Psoas muscle (tissue), 8 donors: ENCODE data around the gene TMEM217. TPM values are rescaled to one million over a fixed set of nuclear protein-coding genes. Genes with fewer than 3 reads are reported as not detected.
A peak's percentile ranks its signal among the peaks of the same experiment; 100 is the strongest.

Experiments used
- ATAC-seq, 4 donors: fragments of 200-7000 bp; cut with Tn5 transposase; one replicate each; pipeline ENCODE4 v1.9.1; 2020; ENCODE audit warnings: moderate library complexity in 3 of 4, mild to moderate bottlenecking in 2 of 4
- DNase-seq, 2 donors: peaks; one replicate each; pipeline ENCODE4 v3.0.0-alpha.2; 2020
- H3K27ac ChIP-seq: fragments of 200-600 bp; one replicate; pipeline ENCODE4 v1.8.0; 2022
- H3K27me3 ChIP-seq, 3 donors: fragments of 200-600 bp in 1 of 3; one replicate each; pipeline versions ENCODE4 v1.6.1 to v1.8.0; 2013 to 2022; ENCODE audit warnings: low read length in 2 of 3, mild to moderate bottlenecking in 2 of 3, moderate library complexity in 1 of 3; ENCODE audit not compliant: insufficient read depth in 3 of 3
- H3K36me3 ChIP-seq, 2 donors: fragments of 200-600 bp in 1 of 2; one replicate each; pipeline versions ENCODE4 v1.6.1 to v1.8.0; 2013 to 2022; ENCODE audit warnings: low read depth in 1 of 2, mild to moderate bottlenecking in 1 of 2, moderate library complexity in 1 of 2; ENCODE audit not compliant: insufficient read depth in 1 of 2
- H3K4me1 ChIP-seq: fragments of 200-600 bp; one replicate; pipeline ENCODE4 v1.8.0; 2022
- H3K4me3 ChIP-seq: fragments of 200-600 bp; one replicate; pipeline ENCODE4 v1.8.0; 2022; ENCODE audit warnings: mild to moderate bottlenecking
- H3K9me3 ChIP-seq: fragments of 200-600 bp; one replicate; pipeline ENCODE4 v1.8.0; 2022
- CTCF ChIP-seq: fragments of 200-600 bp; IDR thresholded peaks from one replicate; pipeline ENCODE4 v1.8.0; 2022; ENCODE audit warnings: antibody characterized with exemption
- whole genome bisulfite sequencing, 3 donors: extraction: QIAGEN DNeasy Blood & Tissue Kit; methylation state at CpG; one replicate each; pipeline versions ENCODE4 v1.1.6 to v1.1.7; 2013; 5-methylcytosine and 5-hydroxymethylcytosine counted together
- intact Hi-C, 2 donors: fragments of 100-400 bp; cut with DNase I; formaldehyde crosslinking; loops; one replicate each; pipeline versions ENCODE4 v1.11.0 to v1.14.2; 2022
- polyA plus RNA-seq, 3 donors: library from polyadenylated mRNA; stranded (reverse); fragments of 200-250 nt; gene quantifications; one replicate each; pipeline ENCODE4 v1.2.3, GENCODE V29; 2013
- total RNA-seq, 4 donors: library from RNA; stranded (reverse); fragmentation: NEBNext Ultra II Directional in 2 of 4; extraction: Animal tissue kit (Norgen Biotek cat#: 25700) in 2 of 4; gene quantifications; one replicate each; pipeline versions ENCODE4 v1.2.1 to v1.2.4, GENCODE V29; 2021 to 2023
- donor health status: healthy with polysubstance abuse.
- donor health status: DM: no; HTN: no; CAD: no; lungs with moderate emphysema.
- donor health status: Bipolar disorder and iron deficiency.
- donor health status: healthy.
- donor health status: DM: yes; HTN: yes; CAD: no.
- donor health status: DM: no; HTN: no; CAD: no.
- donor health status: DM: no; HTN: no; CAD: no.
- donor health status: DM: yes; HTN: yes; CAD: no.

TMEM217 gene
- total and polyA plus RNA-seq, 7 donors = 0.05 to 4.3 (median 0.31) TPM; not detected in 1

- no peaks in the 10 kb centered on the region for H3K9me3 ChIP-seq
- no peak overlapping the region for H3K27ac ChIP-seq
- no peaks in the 10 kb centered on the region for H3K27me3 ChIP-seq
- DNase-seq (no peak), ATAC-seq (no peak)
- no peaks in the 10 kb centered on the region for H3K36me3 ChIP-seq
- TF ChIP-seq CTCF = no peak
- no peaks in the 10 kb centered on the region for H3K4me1 ChIP-seq
- H3K4me3 ChIP-seq = no peak overlapping the region
- intact Hi-C loops = loop anchor here (5.0 to 10.0 kb wide), 2 partner anchors 190 to 327 kb away; partner anchors contain the start of gene C6orf89 (in 1 of the 2)
- 85 to 88% (median 86%) methylated on average over 9 of the region's 9 CpGs for WGBS, 3 donors
Observed at GRCh38 chr6:37212268-37212667, 45.7 kb downstream of the TMEM217 start.

- intact Hi-C loops = loop anchor here (1.0 to 10.0 kb wide), 3 partner anchors 188 to 326 kb away; partner anchors contain the start of gene C6orf89 (in 1 of the 2)
Observed at GRCh38 chr6:37210313-37210968, 47.5 kb downstream of the TMEM217 start.

GRCh38 chr6:37209461-37210205, 48.3 kb downstream of the TMEM217 start:
- ATAC-seq (peak in 1 of 4 donors; percentile 16), DNase-seq (no peak)
- no peaks in the 10 kb centered on the region for H3K9me3 ChIP-seq
- H3K36me3 ChIP-seq = no peaks in the 10 kb centered on the region
- WGBS, 3 donors = 87 to 88% (median 88%) methylated on average over 12 of the region's 12 CpGs
- intact Hi-C loops = loop anchor here (1.0 to 10.0 kb wide), 5 partner anchors 37 to 445 kb away; partner anchors contain the start of gene C6orf89 (in 2 of the 2)
- no peak for TF ChIP-seq CTCF
- H3K27me3 ChIP-seq = no peaks in the 10 kb centered on the region
- no peak overlapping the region for H3K4me3 ChIP-seq
- H3K27ac ChIP-seq = no peak overlapping the region
- H3K4me1 ChIP-seq = no peaks in the 10 kb centered on the region

More at GRCh38 chr6:37210313-37210968, 47.5 kb downstream of the TMEM217 start:
- Histone ChIP-seq H3K4me1 (no peaks in the 10 kb centered on the region), H3K4me3 (no peak overlapping the region), H3K36me3 (no peaks in the 10 kb centered on the region), H3K27ac (no peak overlapping the region), H3K9me3 (no peaks in the 10 kb centered on the region), H3K27me3 (no peaks in the 10 kb centered on the region)
- no peak for DNase-seq
- 46 to 64% (median 56%) methylated on average over 7 of the region's 7 CpGs for WGBS, 3 donors
- peak; percentile 84 to 95 (median 92) for ATAC-seq
- peak; percentile 95 for TF ChIP-seq CTCF

GRCh38 chr6:37208793-37209192, 49.2 kb downstream of the TMEM217 start:
- intact Hi-C loops = loop anchor here (2.0 to 10.0 kb wide), 3 partner anchors 36 to 444 kb away; partner anchors contain the start of gene C6orf89 (in 1 of the 2)
- Histone ChIP-seq H3K4me3 (no peak overlapping the region), H3K9me3 (no peaks in the 10 kb centered on the region), H3K27ac (no peak overlapping the region), H3K27me3 (no peaks in the 10 kb centered on the region), H3K4me1 (no peaks in the 10 kb centered on the region), H3K36me3 (no peaks in the 10 kb centered on the region)
- ATAC-seq (no peak), DNase-seq (no peak)
- no peak for TF ChIP-seq CTCF
- 93 to 98% (median 95%) methylated on average over 7 of the region's 7 CpGs for WGBS, 3 donors
